GM18508 (cell line): ENCODE data around the gene STK17B.
"Not testable (repeated sequence)": the region's sequence is repeated elsewhere in the genome, so short reads cannot be mapped to it uniquely, and the experiment has no call there.

Source experiments
- ATAC-seq: cut with Tn5 transposase; IDR thresholded peaks from one replicate; pipeline ENCODE4 v1.9.1; 2021; ENCODE audit warnings: moderate number of reproducible peaks; ENCODE audit not compliant: insufficient read depth, unreplicated experiment

The STK17B gene

GRCh38 chr2:196171248-196171871 lies at the start of gene STK17B:
Gene STK17B (minus strand): TSS chr2:196171578. CDS start chr2:196163383, 8,195 bp downstream.
- ATAC-seq: peak; percentile 25

DNA sequence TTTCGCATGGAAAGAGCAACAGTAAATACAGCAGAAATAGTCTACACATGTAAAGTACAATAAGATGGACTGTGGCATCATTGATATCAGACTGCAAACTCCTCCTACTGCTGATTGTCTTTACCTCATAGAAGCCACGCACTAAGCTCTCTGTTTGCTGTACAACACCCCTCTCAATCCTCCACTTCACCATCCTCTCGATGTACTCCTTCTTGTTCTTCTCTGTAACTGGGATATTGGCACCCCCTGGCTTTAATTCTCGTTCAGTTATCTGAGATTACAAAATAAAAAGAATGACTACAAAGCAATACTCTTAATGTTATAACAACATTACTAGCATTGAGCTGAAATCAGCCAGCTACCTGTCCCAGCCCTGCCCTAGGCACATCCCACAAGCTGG lies 49.3 kb upstream of the STK17B start:
- no peak for ATAC-seq

GRCh38 chr2:196219671-196220070 lies 48.3 kb upstream of the STK17B start:
- no peak for ATAC-seq

GRCh38 chr2:196218106-196218505 lies 46.7 kb upstream of the STK17B start:
- ATAC-seq: no peak

- ATAC-seq: no peak
Measured at GRCh38 chr2:196217116-196217515, 45.7 kb upstream of the STK17B start.

DNA sequence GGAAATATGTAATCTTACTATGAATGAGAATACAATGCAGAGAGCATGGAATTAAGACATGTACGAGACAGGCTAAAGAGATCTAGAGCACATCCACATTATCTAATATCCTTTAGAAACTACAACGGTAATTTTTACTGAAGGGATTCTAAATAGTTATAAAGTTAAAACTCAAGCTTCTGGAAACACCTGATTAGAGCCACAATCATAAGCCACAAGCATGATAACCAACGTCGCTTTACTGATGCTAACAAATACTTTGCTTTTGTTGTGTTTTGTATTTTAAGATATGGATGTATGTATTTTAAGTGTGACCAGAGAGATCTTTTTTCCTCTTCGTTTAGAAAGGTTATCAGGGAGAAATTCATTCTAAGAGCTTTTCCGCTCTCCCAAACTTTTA lies 44.0 kb upstream of the STK17B start:
- ATAC-seq: no peak

GRCh38 chr2:196214156-196214555 lies 42.8 kb upstream of the STK17B start:
- ATAC-seq: no peak

- ATAC-seq: no peak
Measured at GRCh38 chr2:196213252-196213980, 42.0 kb upstream of the STK17B start.

GRCh38 chr2:196208915-196209314 lies 37.5 kb upstream of the STK17B start:
- no peak for ATAC-seq

- ATAC-seq: no peak
Measured at GRCh38 chr2:196206804-196207203, 35.4 kb upstream of the STK17B start.

GRCh38 chr2:196205881-196206435 lies 34.6 kb upstream of the STK17B start:
- no peak for ATAC-seq

DNA sequence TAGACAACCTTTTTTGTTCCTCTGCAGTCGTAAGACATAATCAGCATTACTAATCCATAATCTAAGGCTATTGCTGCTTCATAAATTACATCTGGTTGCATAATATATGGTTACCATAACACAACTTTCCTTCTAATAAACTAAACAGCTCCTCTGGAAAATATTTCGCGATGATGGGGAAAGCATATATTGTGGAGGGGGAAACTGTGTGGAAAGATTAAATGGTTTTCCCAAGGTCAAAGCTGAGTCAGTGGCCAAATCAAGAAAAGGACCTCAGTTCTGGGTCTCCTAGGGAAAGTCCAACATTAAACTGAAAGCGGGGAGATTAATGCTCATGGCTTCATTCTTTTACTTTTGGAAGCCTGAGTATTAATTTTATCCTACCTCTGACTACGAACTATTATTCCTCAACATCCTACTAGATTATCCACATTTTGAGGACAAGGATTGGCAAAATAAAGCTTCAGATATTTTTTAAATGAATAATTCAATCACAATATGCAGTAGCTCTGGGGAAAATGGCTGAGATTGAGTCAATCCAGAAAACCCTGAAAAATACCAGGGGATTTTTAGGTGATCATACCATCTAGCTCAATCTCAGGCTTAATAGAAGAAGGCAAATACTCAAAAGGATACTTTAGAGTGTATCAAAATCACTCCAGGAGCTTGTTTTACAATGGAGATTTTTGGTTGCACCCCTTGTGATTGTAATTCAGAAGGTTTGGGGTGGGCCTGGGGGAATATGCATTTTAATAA lies 33.8 kb upstream of the STK17B start:
- no peak for ATAC-seq

DNA sequence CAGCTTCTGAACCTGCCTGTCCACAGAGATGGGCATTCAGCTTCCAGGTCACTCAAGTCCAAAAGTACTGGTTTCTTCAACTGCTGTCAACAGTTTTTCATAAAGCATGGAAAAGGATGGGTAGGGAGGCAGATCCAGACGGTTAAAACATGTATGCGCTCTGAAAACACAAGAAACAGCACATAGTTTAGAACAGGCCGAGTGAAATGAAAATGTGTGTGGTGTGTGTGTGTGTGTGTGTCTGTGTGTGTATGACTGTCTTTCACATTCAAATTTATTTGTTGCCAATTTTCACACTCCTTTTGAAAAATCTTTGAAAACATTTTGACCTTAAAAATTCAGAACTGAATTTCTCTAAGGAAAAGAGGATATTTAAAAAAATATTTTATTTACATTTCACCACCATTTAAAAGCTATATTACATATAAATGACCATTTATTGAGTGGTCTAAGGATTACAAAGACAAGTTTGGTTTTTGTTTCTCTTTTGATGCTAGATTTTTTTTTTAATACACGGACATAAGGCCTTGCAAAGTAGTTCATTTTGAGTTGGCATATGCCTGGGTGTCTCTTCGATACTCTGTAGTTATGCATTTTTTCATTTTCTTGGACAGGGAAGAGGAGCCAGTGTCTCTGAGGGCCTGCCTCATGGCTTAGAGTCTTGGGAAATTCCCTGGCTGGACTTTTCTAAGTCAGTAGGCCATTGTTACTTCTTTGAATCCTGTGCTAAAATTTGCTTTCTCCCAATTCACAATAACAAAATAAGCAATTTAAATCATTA lies 30.0 kb upstream of the STK17B start:
- ATAC-seq: no peak

GRCh38 chr2:196200557-196200956 lies 29.2 kb upstream of the STK17B start:
- peak; percentile 97 for ATAC-seq

DNA sequence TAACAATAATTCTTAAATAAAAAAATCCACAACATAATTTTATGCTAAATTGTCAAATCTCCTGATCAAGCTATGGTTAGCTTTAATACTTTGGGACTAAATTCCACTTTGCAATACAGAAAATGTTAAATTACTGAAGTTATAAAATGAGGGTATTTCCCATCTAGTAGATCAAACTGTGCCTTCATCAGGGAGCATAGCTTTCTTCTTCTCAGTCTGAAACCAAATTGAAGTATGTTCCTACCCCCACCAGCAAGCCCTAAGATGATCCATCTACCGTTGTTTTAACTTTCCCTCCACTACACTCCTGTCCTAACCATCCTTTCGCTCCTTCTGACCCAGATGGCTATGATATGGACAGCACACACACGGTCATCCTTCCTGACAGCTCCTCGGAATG lies 24.4 kb upstream of the STK17B start:
- no peak for ATAC-seq

DNA sequence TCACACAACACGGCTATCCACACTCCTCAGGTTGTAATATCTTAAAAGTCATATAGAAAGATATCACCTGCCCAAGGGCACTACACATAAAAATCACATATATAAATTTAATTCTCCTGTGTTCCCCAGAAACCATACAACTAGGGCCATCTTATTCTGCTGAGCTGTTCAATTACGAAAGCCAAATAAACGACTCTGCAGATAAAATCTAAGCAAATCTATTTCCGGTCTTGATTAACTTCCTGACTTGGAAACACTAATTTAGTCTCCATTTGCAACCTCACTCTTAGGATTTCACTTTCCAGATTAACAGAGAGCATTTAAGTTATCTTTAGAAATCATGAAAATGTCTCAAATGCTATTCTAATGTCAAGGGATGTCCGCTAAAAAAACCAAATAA lies 23.9 kb upstream of the STK17B start:
- no peak for ATAC-seq

DNA sequence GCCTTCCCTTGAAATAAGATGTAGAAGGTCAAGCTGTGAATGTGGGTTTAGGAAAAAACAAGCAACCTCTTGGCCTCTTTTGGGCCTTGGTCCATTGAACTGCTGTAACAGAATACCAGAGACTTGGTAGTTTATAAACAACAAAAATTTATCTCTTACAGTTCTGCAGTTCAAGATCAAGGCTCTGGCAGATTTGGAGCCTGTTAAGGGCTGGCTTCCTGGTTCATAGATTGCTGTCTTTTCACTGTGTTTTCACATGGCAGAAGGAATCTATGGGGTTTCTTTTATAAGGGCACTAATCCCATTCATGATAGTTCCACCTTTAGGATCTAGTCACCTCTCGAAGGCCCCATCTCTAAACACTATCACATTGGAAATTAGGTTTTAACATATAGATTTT lies 20.2 kb upstream of the STK17B start:
- no peak for ATAC-seq

GRCh38 chr2:196187898-196188458 lies 16.6 kb upstream of the STK17B start:
- ATAC-seq: no peak

DNA sequence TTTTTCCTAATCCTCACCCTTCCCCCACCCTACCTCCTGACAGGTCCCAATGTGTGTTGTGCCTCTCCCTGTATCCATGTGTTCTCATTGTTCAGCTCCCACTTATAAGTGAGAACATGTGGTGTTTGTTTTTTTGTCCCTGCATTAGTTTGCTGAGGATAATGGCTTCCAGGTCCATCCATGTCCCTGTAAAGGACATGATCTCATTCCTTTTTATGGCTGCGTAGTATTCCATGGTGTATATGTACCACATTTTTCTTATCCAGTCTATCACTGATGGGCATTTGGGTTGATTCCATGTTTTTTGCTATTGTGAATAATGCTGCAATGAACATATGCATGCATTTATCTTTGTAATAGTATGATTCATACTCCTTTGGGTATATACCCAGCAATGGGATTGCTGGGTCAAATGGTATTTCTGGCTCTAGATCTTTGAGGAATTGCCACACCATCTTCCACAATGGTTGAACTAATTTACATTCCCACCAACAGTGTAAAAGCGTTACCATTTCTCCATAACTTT lies 15.9 kb upstream of the STK17B start:
- ATAC-seq: not testable (repeated sequence)
